GM23338 (cell line): ENCODE measurements around the gene FBXW4. TPM values are rescaled to one million over a fixed set of nuclear protein-coding genes. Genes with fewer than 3 reads are reported as not detected.

ENCODE experiments used
- ATAC-seq: fragments of 200-7000 bp; cut with Tn5 transposase; 3 replicates; pipeline ENCODE4 v1.9.1; 2020
- DNase-seq: peaks from one replicate; pipeline ENCODE4 v3.0.0-alpha.2; 2015; ENCODE audit warnings: low spot score
- H2AFZ ChIP-seq: fragments of 200-600 bp; sonication (generic); 2 replicates; pipeline ENCODE4 v1.8.0; 2016; ENCODE audit warnings: antibody characterized with exemption, mild to moderate bottlenecking, moderate library complexity
- H3F3A ChIP-seq: fragments of 200-600 bp; sonication (generic); replicated peaks from 2 replicates; pipeline ENCODE4 v1.8.0; 2017; ENCODE audit warnings: antibody characterized with exemption, mixed run types, low read depth
- H3K27ac ChIP-seq: fragments of 200-600 bp; sonication (generic); 2 replicates; pipeline ENCODE4 v1.6.1; 2016; ENCODE audit warnings: low read depth
- H3K27me3 ChIP-seq: fragments of 200-600 bp; sonication (generic); 2 replicates; pipeline ENCODE4 v1.8.0; 2016; ENCODE audit warnings: mild to moderate bottlenecking, mixed run types, moderate library complexity; ENCODE audit not compliant: insufficient read depth
- H3K36me3 ChIP-seq: fragments of 200-600 bp; sonication (generic); 2 replicates; pipeline ENCODE4 v1.8.0; 2016; ENCODE audit warnings: mild to moderate bottlenecking; ENCODE audit not compliant: insufficient read depth
- H3K4me1 ChIP-seq: fragments of 200-600 bp; sonication (generic); 2 replicates; pipeline ENCODE4 v1.8.0; 2016; ENCODE audit warnings: mild to moderate bottlenecking, moderate library complexity; ENCODE audit not compliant: insufficient read depth
- H3K4me2 ChIP-seq: fragments of 200-600 bp; sonication (generic); 2 replicates; pipeline ENCODE4 v1.7.1; 2017; ENCODE audit warnings: mixed run types
- H3K4me3 ChIP-seq: fragments of 200-600 bp; sonication (generic); 2 replicates; pipeline ENCODE4 v1.6.1; 2016; ENCODE audit warnings: mixed run types
- H3K79me2 ChIP-seq: fragments of 200-600 bp; sonication (generic); replicated peaks from 2 replicates; pipeline ENCODE4 v1.8.0; 2017; ENCODE audit warnings: mild to moderate bottlenecking; ENCODE audit not compliant: insufficient read depth
- H3K9me2 ChIP-seq: fragments of 200-600 bp; sonication (generic); 2 replicates; pipeline ENCODE4 v1.8.0; 2017; ENCODE audit not compliant: insufficient read depth
- H4K20me1 ChIP-seq: fragments of 200-600 bp; sonication (generic); replicated peaks from 2 replicates; pipeline ENCODE4 v1.8.0; 2017; ENCODE audit warnings: mild to moderate bottlenecking; ENCODE audit not compliant: insufficient read depth
- H3K27ac Mint-ChIP-seq: 2 replicates; pipeline ENCODE4 v1.8.0; 2020; ENCODE audit warnings: inconsistent platforms, mild to moderate bottlenecking, moderate library complexity, mixed read lengths
- H3K27me3 Mint-ChIP-seq: 3 replicates; pipeline ENCODE4 v1.8.0; 2022; ENCODE audit warnings: low read depth, mild to moderate bottlenecking, moderate library complexity, mixed read lengths, inconsistent platforms; ENCODE audit not compliant: insufficient read depth, poor library complexity
- H3K36me3 Mint-ChIP-seq: 3 replicates; pipeline ENCODE4 v1.8.0; 2021; ENCODE audit warnings: low read depth, mild to moderate bottlenecking, inconsistent platforms, moderate library complexity, mixed read lengths
- H3K4me1 Mint-ChIP-seq: 3 replicates; pipeline ENCODE4 v1.8.0; 2020; ENCODE audit warnings: mild to moderate bottlenecking, inconsistent platforms, mixed read lengths
- H3K4me3 Mint-ChIP-seq: 3 replicates; pipeline ENCODE4 v1.8.0; 2021; ENCODE audit warnings: moderate library complexity, mild to moderate bottlenecking, inconsistent platforms, mixed read lengths
- H3K9me3 Mint-ChIP-seq: 3 replicates; pipeline ENCODE4 v1.8.0; 2020; ENCODE audit warnings: moderate library complexity, mild to moderate bottlenecking, inconsistent platforms, mixed read lengths
- CREB1 ChIP-seq: fragments of 250-450 bp; sonication (Bioruptor Pico); IDR thresholded peaks from 2 replicates; pipeline ENCODE4 v1.5.0; 2020; ENCODE audit warnings: low read depth, mild to moderate bottlenecking, moderate library complexity
- EZH2 ChIP-seq: fragments of 200-600 bp; sonication (generic); IDR thresholded peaks from one replicate; pipeline ENCODE4 v1.8.0; 2017; ENCODE audit warnings: antibody characterized with exemption, mild to moderate bottlenecking, low read depth; ENCODE audit not compliant: unreplicated experiment
- EZH2phosphoT487 ChIP-seq: fragments of 200-600 bp; sonication (generic); IDR thresholded peaks from one replicate; pipeline ENCODE4 v1.8.1; 2018; ENCODE audit warnings: antibody characterized with exemption; ENCODE audit not compliant: unreplicated experiment
- JUNB ChIP-seq: IDR thresholded peaks from one replicate; pipeline ENCODE4 v1.6.1; 2016; ENCODE audit warnings: antibody characterized with exemption; ENCODE audit not compliant: unreplicated experiment
- NANOG ChIP-seq: IDR thresholded peaks from 2 replicates; pipeline ENCODE4 v1.6.1; 2016; ENCODE audit warnings: antibody characterized with exemption, borderline replicate concordance
- POLR2AphosphoS5 ChIP-seq: IDR thresholded peaks from 2 replicates; pipeline ENCODE4 v1.6.1; 2016; ENCODE audit warnings: antibody characterized with exemption, low read depth
- STAT1 ChIP-seq: IDR thresholded peaks from one replicate; pipeline ENCODE4 v1.6.1; 2016; ENCODE audit warnings: antibody characterized with exemption; ENCODE audit not compliant: unreplicated experiment
- ZNF114 ChIP-seq: fragments of 250-450 bp; sonication (Bioruptor Pico); IDR thresholded peaks from 2 replicates; pipeline ENCODE4 v1.5.0; 2020; ENCODE audit warnings: mild to moderate bottlenecking, moderate library complexity
- ZNF331 ChIP-seq: fragments of 250-450 bp; sonication (Bioruptor Pico); IDR thresholded peaks from 2 replicates; pipeline ENCODE4 v1.5.0; 2020; ENCODE audit warnings: low read depth, mild to moderate bottlenecking, moderate library complexity
- polyA plus RNA-seq: library from polyadenylated mRNA; unstranded; fragments of >200 nt; fragmentation: Nextera tagmentation; extraction: Ambion mirVana; gene quantifications from 2 replicates; pipeline ENCODE4 v1.2.1, GENCODE V29; 2016
- total RNA-seq: library from RNA; depleted of rRNA; stranded (reverse); fragments of >200 nt; shearing (Covaris generic); gene quantifications from 2 replicates; pipeline ENCODE4 v1.2.3, GENCODE V29; 2014
- TF ChIP-seq, protein P1 (sequence below): fragments of 250-450 bp; sonication (Bioruptor Pico); IDR thresholded peaks from 2 replicates; pipeline ENCODE4 v1.5.0; 2020; ENCODE audit warnings: mild to moderate bottlenecking, moderate library complexity
- TF ChIP-seq, protein P2 (sequence below): IDR thresholded peaks from 2 replicates; pipeline ENCODE4 v1.6.1; 2016; ENCODE audit warnings: antibody characterized with exemption
- TF ChIP-seq, protein P3 (sequence below), 2 experiments: fragments of 200-600 bp in 1 of 2; sonication (generic) in 1 of 2; conservative IDR thresholded peaks; 2 replicates each; pipeline versions ENCODE4 v1.5.1 to v1.6.1; 2016 to 2017; ENCODE audit warnings: antibody characterized with exemption in 2 of 2, low read depth in 2 of 2, mild to moderate bottlenecking in 2 of 2, moderate library complexity in 1 of 2
- TF ChIP-seq, protein P4 (sequence below): IDR thresholded peaks from one replicate; pipeline ENCODE4 v1.6.1; 2018; ENCODE audit warnings: antibody characterized with exemption; ENCODE audit not compliant: unreplicated experiment

The FBXW4 gene
- total and polyA plus RNA-seq, 2 experiments from 2014 or later: 8.0 to 18.6 TPM

DNA sequence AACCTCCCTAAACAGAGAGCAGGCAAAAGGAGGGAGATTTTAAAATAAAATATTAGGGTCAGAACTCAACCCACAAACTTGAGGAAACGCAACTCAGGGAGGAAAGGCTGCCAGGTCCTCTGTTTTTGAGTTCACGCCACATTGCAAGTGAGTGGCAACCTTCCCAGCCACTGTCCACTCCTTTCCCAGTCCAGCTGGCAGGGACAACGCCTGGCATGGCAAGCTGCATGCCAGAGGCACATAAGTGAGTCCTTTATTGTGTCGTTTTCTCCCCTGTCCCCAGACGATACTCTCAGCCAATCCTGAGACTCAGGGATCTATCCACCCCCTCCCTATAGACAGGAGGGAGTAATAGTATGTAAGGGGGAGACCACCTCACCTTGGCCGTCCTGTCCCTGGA, 22.4 kb downstream of the FBXW4 start:
- no peaks in the 10 kb centered on the region for H3K9me2 ChIP-seq
- H3K4me3 ChIP-seq: no peak overlapping the region
- Mint-ChIP-seq H3K27ac (no peak overlapping the region), H3K9me3 (peaks cover 16% of the 10 kb centered on the region; the same call in 2 of the 3 replicates), H3K27me3 (no peaks in the 10 kb centered on the region), H3K4me1 (no peaks in the 10 kb centered on the region), H3K36me3 (peaks cover 38% of the 10 kb centered on the region), H3K4me3 (no peak overlapping the region)
- H3K27me3 ChIP-seq: no peaks in the 10 kb centered on the region
- DNase-seq (no peak), ATAC-seq (no peak)
- H2AFZ ChIP-seq: no peak overlapping the region
- H3K79me2 ChIP-seq: no peaks in the 10 kb centered on the region
- no peak for TF ChIP-seq EZH2phosphoT487
- TF ChIP-seq EZH2: no peak
- no peak for TF ChIP-seq ZNF331 (CRISPR knock-in tag)
- TF ChIP-seq ZNF114: no peak
- TF ChIP-seq STAT1: no peak
- no peak for TF ChIP-seq JUNB
- TF ChIP-seq, protein P1, sequence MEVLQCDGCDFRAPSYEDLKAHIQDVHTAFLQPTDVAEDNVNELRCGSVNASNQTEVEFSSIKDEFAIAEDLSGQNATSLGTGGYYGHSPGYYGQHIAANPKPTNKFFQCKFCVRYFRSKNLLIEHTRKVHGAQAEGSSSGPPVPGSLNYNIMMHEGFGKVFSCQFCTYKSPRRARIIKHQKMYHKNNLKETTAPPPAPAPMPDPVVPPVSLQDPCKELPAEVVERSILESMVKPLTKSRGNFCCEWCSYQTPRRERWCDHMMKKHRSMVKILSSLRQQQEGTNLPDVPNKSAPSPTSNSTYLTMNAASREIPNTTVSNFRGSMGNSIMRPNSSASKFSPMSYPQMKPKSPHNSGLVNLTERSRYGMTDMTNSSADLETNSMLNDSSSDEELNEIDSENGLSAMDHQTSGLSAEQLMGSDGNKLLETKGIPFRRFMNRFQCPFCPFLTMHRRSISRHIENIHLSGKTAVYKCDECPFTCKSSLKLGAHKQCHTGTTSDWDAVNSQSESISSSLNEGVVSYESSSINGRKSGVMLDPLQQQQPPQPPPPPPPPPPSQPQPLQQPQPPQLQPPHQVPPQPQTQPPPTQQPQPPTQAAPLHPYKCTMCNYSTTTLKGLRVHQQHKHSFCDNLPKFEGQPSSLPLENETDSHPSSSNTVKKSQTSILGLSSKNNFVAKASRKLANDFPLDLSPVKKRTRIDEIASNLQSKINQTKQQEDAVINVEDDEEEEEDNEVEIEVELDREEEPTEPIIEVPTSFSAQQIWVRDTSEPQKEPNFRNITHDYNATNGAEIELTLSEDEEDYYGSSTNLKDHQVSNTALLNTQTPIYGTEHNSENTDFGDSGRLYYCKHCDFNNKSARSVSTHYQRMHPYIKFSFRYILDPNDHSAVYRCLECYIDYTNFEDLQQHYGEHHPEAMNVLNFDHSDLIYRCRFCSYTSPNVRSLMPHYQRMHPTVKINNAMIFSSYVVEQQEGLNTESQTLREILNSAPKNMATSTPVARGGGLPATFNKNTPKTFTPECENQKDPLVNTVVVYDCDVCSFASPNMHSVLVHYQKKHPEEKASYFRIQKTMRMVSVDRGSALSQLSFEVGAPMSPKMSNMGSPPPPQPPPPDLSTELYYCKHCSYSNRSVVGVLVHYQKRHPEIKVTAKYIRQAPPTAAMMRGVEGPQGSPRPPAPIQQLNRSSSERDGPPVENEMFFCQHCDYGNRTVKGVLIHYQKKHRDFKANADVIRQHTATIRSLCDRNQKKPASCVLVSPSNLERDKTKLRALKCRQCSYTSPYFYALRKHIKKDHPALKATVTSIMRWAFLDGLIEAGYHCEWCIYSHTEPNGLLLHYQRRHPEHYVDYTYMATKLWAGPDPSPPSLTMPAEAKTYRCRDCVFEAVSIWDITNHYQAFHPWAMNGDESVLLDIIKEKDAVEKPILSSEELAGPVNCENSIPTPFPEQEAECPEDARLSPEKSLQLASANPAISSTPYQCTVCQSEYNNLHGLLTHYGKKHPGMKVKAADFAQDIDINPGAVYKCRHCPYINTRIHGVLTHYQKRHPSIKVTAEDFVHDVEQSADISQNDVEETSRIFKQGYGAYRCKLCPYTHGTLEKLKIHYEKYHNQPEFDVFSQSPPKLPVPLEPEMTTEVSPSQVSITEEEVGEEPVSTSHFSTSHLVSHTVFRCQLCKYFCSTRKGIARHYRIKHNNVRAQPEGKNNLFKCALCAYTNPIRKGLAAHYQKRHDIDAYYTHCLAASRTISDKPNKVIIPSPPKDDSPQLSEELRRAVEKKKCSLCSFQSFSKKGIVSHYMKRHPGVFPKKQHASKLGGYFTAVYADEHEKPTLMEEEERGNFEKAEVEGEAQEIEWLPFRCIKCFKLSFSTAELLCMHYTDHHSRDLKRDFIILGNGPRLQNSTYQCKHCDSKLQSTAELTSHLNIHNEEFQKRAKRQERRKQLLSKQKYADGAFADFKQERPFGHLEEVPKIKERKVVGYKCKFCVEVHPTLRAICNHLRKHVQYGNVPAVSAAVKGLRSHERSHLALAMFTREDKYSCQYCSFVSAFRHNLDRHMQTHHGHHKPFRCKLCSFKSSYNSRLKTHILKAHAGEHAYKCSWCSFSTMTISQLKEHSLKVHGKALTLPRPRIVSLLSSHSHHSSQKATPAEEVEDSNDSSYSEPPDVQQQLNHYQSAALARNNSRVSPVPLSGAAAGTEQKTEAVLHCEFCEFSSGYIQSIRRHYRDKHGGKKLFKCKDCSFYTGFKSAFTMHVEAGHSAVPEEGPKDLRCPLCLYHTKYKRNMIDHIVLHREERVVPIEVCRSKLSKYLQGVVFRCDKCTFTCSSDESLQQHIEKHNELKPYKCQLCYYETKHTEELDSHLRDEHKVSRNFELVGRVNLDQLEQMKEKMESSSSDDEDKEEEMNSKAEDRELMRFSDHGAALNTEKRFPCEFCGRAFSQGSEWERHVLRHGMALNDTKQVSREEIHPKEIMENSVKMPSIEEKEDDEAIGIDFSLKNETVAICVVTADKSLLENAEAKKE (CRISPR knock-in tag): no peak
- TF ChIP-seq, protein P2, sequence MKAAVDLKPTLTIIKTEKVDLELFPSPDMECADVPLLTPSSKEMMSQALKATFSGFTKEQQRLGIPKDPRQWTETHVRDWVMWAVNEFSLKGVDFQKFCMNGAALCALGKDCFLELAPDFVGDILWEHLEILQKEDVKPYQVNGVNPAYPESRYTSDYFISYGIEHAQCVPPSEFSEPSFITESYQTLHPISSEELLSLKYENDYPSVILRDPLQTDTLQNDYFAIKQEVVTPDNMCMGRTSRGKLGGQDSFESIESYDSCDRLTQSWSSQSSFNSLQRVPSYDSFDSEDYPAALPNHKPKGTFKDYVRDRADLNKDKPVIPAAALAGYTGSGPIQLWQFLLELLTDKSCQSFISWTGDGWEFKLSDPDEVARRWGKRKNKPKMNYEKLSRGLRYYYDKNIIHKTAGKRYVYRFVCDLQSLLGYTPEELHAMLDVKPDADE: no peak
- TF ChIP-seq, protein P3, sequence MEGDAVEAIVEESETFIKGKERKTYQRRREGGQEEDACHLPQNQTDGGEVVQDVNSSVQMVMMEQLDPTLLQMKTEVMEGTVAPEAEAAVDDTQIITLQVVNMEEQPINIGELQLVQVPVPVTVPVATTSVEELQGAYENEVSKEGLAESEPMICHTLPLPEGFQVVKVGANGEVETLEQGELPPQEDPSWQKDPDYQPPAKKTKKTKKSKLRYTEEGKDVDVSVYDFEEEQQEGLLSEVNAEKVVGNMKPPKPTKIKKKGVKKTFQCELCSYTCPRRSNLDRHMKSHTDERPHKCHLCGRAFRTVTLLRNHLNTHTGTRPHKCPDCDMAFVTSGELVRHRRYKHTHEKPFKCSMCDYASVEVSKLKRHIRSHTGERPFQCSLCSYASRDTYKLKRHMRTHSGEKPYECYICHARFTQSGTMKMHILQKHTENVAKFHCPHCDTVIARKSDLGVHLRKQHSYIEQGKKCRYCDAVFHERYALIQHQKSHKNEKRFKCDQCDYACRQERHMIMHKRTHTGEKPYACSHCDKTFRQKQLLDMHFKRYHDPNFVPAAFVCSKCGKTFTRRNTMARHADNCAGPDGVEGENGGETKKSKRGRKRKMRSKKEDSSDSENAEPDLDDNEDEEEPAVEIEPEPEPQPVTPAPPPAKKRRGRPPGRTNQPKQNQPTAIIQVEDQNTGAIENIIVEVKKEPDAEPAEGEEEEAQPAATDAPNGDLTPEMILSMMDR (conservative IDR thresholded peaks at IDR 0.05; ENCODE audit: low read depth in 2 of 2): no peak
- TF ChIP-seq, protein P4, sequence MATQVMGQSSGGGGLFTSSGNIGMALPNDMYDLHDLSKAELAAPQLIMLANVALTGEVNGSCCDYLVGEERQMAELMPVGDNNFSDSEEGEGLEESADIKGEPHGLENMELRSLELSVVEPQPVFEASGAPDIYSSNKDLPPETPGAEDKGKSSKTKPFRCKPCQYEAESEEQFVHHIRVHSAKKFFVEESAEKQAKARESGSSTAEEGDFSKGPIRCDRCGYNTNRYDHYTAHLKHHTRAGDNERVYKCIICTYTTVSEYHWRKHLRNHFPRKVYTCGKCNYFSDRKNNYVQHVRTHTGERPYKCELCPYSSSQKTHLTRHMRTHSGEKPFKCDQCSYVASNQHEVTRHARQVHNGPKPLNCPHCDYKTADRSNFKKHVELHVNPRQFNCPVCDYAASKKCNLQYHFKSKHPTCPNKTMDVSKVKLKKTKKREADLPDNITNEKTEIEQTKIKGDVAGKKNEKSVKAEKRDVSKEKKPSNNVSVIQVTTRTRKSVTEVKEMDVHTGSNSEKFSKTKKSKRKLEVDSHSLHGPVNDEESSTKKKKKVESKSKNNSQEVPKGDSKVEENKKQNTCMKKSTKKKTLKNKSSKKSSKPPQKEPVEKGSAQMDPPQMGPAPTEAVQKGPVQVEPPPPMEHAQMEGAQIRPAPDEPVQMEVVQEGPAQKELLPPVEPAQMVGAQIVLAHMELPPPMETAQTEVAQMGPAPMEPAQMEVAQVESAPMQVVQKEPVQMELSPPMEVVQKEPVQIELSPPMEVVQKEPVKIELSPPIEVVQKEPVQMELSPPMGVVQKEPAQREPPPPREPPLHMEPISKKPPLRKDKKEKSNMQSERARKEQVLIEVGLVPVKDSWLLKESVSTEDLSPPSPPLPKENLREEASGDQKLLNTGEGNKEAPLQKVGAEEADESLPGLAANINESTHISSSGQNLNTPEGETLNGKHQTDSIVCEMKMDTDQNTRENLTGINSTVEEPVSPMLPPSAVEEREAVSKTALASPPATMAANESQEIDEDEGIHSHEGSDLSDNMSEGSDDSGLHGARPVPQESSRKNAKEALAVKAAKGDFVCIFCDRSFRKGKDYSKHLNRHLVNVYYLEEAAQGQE: no peak
- TF ChIP-seq CREB1 (CRISPR knock-in tag): no peak
- no peak for TF ChIP-seq NANOG
- no peak for TF ChIP-seq POLR2AphosphoS5
- H3K4me2 ChIP-seq: no peak overlapping the region
- H3K36me3 ChIP-seq: no peaks in the 10 kb centered on the region; the same call in 1 of the 2 replicates
- no peak overlapping the region for H3K27ac ChIP-seq
- H3F3A ChIP-seq: no peaks in the 10 kb centered on the region
- H4K20me1 ChIP-seq: no peaks in the 10 kb centered on the region; the same call in none of the 2 replicates
- H3K4me1 ChIP-seq: no peaks in the 10 kb centered on the region
